Measurements from ENCODE around the gene LRRK2.

The LRRK2 gene

GRCh38 chr12:40194846-40195245, 30.0 kb upstream of the LRRK2 start:
- no peak overlapping the region for H3K4me3 ChIP-seq (ENCODE audit: low read depth, low read length)
- ChIA-PET POLR2A (no interaction called here), CTCF (no interaction called here)
- no peaks in the 10 kb centered on the region for H3K4me1 ChIP-seq (ENCODE audit: control insufficient read depth, insufficient read depth, low read length)
- H3K9me3 ChIP-seq (ENCODE audit: control insufficient read depth, insufficient read depth, low read depth, low read length), result no peaks in the 10 kb centered on the region
- TF ChIP-seq ZNF37A (tag by site-specific recombination; IDR thresholded peaks at IDR 0.05) (no peak), ZNF248 (tag by site-specific recombination; IDR thresholded peaks at IDR 0.05) (no peak), ZNF132 (tag by site-specific recombination; IDR thresholded peaks at IDR 0.05; ENCODE audit: borderline replicate concordance) (no peak), ZFP69B (tag by site-specific recombination; IDR thresholded peaks at IDR 0.05) (no peak), PRDM6 (tag by site-specific recombination; IDR thresholded peaks at IDR 0.05) (no peak), CTCF (tag by site-specific recombination; IDR thresholded peaks at IDR 0.05) (no peak), FEZF1 (tag by site-specific recombination; IDR thresholded peaks at IDR 0.05) (no peak), ATF2 (tag by site-specific recombination; IDR thresholded peaks at IDR 0.05; ENCODE audit: low read depth) (no peak), ZNF747 (tag by site-specific recombination; IDR thresholded peaks at IDR 0.05) (no peak), ZNF677 (tag by site-specific recombination; IDR thresholded peaks at IDR 0.05) (no peak), ZNF121 (tag by site-specific recombination; IDR thresholded peaks at IDR 0.05) (no peak), ZNF23 (tag by site-specific recombination; IDR thresholded peaks at IDR 0.05; ENCODE audit: borderline replicate concordance) (no peak)
- no peaks in the 10 kb centered on the region for H3K36me3 ChIP-seq (ENCODE audit: control insufficient read depth in 2 of 2, insufficient read depth in 1 of 2, low read length in 2 of 2)
- H3K27ac ChIP-seq (ENCODE audit: extremely low read depth, low read depth, low read length), result no peak overlapping the region

GRCh38 chr12:40197590-40197989, 27.2 kb upstream of the LRRK2 start:
- H3K36me3 ChIP-seq (ENCODE audit: control insufficient read depth in 2 of 2, insufficient read depth in 1 of 2, low read length in 2 of 2), result no peaks in the 10 kb centered on the region
- no peaks in the 10 kb centered on the region for H3K9me3 ChIP-seq (ENCODE audit: control insufficient read depth, insufficient read depth, low read depth, low read length)
- H3K4me3 ChIP-seq (ENCODE audit: low read depth, low read length), result no peak overlapping the region
- TF ChIP-seq ZNF629 (tag by site-specific recombination; IDR thresholded peaks at IDR 0.05), result no peak
- TF ChIP-seq YY1 (tag by site-specific recombination; IDR thresholded peaks at IDR 0.05), result no peak
- TF ChIP-seq ZNF398 (tag by site-specific recombination; IDR thresholded peaks at IDR 0.05), result no peak
- TF ChIP-seq ZNF473 (tag by site-specific recombination; IDR thresholded peaks at IDR 0.05), result no peak
- no peak for TF ChIP-seq ZSCAN18 (tag by site-specific recombination; IDR thresholded peaks at IDR 0.05)
- no peak for TF ChIP-seq ZNF24 (tag by site-specific recombination; IDR thresholded peaks at IDR 0.05)
- no peak for TF ChIP-seq ZSCAN16 (tag by site-specific recombination; IDR thresholded peaks at IDR 0.05)
- TF ChIP-seq ZNF266 (tag by site-specific recombination; IDR thresholded peaks at IDR 0.05; ENCODE audit: low read depth), result no peak
- TF ChIP-seq ZBTB48 (tag by site-specific recombination; IDR thresholded peaks at IDR 0.05), result no peak
- ChIA-PET CTCF (no interaction called here), POLR2A (no interaction called here)
- H3K4me1 ChIP-seq (ENCODE audit: control insufficient read depth, insufficient read depth, low read length), result no peaks in the 10 kb centered on the region
- no peak overlapping the region for H3K27ac ChIP-seq (ENCODE audit: extremely low read depth, low read depth, low read length)
